ENCODE measurements around the gene SGCD.

DNA sequence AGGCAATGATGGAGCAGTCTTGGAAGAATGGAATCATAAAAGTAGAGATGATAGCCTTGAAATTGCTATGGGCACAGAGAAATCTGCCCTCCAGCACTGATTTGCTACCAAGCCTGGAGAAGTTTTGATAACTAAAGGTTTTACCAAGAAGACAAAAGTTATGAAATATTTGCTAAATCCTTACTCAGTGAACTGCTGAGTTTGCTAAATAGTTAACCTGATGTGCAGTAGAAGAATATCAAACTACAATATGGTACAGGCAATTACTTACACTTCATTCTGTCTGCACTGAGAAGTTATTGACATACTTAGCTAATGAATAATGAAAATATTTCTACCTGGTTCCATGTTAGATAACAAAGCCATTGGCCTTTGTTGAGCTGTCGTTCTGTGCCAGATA is 124.5 kb downstream of the SGCD start:
- TF ChIP-seq POLR2A (IDR thresholded peaks at IDR 0.05; ENCODE audit: low read depth, low read length) (no peak), TAF1 (IDR thresholded peaks at IDR 0.05; ENCODE audit: low read depth, low read length) (no peak), POLR2AphosphoS5 (IDR thresholded peaks at IDR 0.05; ENCODE audit: low read depth, low read length) (no peak), SPI1 (IDR thresholded peaks at IDR 0.05; ENCODE audit: low read depth, low read length) (no peak), POU2F2 (IDR thresholded peaks at IDR 0.05; ENCODE audit: low read depth, low read length) (no peak)

Measured in GM12891 (cell line).